ENCODE results near the gene DIDO1. TPM values are rescaled to one million over a fixed set of nuclear protein-coding genes. Genes with fewer than 3 reads are reported as not detected.

DIDO1 gene
- total and polyA plus RNA-seq, 12 donors = 19.0 to 51.3 (median 37.3) TPM

DNA sequence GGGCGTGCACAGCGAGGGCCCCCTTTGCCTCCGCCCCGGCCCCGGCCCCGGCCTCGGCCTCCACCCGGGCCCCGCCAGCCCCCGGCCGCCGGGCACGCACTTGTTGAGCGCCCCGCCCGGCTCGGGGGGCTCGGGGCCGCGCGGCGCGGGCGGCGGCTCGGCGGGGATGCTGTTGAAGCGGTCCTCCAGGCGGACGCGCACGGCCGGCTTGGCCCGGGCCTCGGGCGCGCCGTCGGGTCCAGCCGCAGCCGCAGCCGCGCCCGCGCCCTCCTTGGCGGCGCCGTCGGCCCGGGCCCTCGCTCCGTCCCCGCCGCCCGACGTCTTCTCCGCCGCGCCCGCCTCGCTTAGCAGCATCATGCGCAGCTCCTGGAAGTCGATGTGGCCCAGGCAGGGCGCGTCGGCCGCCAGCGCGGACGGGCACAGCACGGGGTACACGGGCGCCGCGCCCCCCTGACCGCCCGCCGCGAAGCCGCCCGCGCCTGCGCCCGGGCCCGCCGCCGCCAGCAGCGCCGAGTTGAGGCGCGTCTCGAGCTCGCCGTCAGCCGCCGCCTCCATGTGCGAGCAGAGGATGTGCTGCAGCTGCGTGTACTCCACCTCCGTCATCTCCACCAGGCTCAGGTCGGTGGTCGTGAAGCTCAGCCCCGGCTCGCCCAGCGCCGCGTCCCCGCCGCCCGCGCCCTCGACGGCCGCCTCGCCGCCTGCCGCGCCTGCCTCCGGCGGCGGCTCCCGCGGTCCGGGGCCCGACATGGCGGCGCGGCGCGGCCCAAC, 65.2 kb downstream of the DIDO1 start:
- no peaks in the 10 kb centered on the region for H3K36me3 ChIP-seq (replicated peaks in 1 of 2)
- H3K4me1 ChIP-seq (replicated peaks in 1 of 2) = peaks cover 0 to 10% of the 10 kb centered on the region in 2 donors
- TF ChIP-seq, protein P1, sequence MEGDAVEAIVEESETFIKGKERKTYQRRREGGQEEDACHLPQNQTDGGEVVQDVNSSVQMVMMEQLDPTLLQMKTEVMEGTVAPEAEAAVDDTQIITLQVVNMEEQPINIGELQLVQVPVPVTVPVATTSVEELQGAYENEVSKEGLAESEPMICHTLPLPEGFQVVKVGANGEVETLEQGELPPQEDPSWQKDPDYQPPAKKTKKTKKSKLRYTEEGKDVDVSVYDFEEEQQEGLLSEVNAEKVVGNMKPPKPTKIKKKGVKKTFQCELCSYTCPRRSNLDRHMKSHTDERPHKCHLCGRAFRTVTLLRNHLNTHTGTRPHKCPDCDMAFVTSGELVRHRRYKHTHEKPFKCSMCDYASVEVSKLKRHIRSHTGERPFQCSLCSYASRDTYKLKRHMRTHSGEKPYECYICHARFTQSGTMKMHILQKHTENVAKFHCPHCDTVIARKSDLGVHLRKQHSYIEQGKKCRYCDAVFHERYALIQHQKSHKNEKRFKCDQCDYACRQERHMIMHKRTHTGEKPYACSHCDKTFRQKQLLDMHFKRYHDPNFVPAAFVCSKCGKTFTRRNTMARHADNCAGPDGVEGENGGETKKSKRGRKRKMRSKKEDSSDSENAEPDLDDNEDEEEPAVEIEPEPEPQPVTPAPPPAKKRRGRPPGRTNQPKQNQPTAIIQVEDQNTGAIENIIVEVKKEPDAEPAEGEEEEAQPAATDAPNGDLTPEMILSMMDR (IDR thresholded peaks at IDR 0.05) = peak in 1 of 6 experiments; percentile 5
- no peak for TF ChIP-seq POLR2A (IDR thresholded peaks at IDR 0.05)
- intact Hi-C loops (cut with DNase I) = no loop called here
- H3K27me3 ChIP-seq = no peaks in the 10 kb centered on the region
- H3K27ac ChIP-seq = peak overlapping the region in 1 of 5 donors; percentile 61
- peak in 2 of 7 donors; percentile 26 to 32 for DNase-seq
- no peaks in the 10 kb centered on the region for H3K9me3 ChIP-seq (replicated peaks in 1 of 3)
- peak overlapping the region in 1 of 4 donors; percentile 65 for H3K4me3 ChIP-seq
- WGBS, 4 donors = 1% methylated on average over 105 to 129 of the region's 129 CpGs; no CpG with 5 or more reads in 2 of the 4 donors

DNA sequence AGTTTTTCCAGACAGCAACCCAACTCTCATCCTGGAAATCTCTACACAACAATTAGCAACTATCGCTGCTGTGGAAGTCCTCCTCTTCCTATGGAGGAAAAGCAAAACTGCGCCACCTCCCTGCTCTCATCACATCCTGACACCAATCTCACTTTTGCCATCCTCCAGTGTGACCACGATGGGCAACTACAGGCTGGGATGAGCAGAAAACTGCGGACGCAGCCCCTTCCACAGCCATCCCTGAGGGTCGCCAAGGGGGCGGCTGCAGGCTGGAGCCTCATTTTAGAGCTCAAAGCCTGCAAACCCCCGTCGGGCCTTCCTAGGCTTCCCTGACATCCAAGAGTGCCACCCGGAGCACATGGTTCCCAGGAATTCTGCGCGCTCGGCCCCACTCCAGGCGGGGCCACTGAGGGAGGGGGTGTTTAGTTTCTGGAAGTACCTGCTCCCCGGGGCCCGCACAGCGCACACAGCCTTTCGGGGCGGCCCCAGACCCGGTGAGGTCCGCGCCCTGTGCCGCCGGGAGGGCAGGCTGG, 65.8 kb downstream of the DIDO1 start:
- TF ChIP-seq, protein P1 (IDR thresholded peaks at IDR 0.05) = no peak
- TF ChIP-seq POLR2A (IDR thresholded peaks at IDR 0.05) = no peak
- peak in 1 of 7 donors; percentile 16 for DNase-seq
- H3K27ac ChIP-seq = no peak overlapping the region
- H3K27me3 ChIP-seq = no peaks in the 10 kb centered on the region
- peaks cover 0 to 10% of the 10 kb centered on the region in 2 donors for H3K4me1 ChIP-seq (replicated peaks in 1 of 2)
- intact Hi-C loops (cut with DNase I) = no loop called here
- WGBS, 4 donors = 26 to 52% (median 41%) methylated on average over 3 to 24 of the region's 24 CpGs
- no peaks in the 10 kb centered on the region for H3K9me3 ChIP-seq (replicated peaks in 1 of 3)
- peak overlapping the region in 1 of 4 donors; percentile 65 for H3K4me3 ChIP-seq
- H3K36me3 ChIP-seq (replicated peaks in 1 of 2) = no peaks in the 10 kb centered on the region

DNA sequence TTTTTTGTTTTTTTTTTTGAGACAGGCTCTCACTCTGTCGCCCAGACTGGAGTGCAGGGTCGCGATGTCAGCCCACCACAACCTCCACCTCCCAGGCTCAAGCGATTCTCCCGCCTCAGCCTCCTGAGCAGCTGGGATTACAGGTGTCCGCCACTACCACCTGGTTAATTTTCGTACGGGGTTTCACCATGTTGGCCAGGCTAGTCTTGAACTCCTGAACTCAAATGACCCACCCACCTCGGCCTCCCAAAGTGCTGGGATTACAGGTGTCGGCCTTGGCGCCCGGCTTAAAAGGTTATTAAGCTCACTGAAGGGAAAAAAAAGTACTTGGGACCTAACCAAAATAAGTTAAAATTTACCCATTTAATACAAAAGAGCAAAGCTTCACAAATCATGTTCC, 66.6 kb downstream of the DIDO1 start:
- intact Hi-C loops (cut with DNase I) = no loop called here
- Histone ChIP-seq H3K4me1 (replicated peaks in 1 of 2) (peaks cover 0 to 10% of the 10 kb centered on the region in 2 donors), H3K27me3 (no peaks in the 10 kb centered on the region), H3K27ac (no peak overlapping the region), H3K4me3 (no peak overlapping the region), H3K9me3 (replicated peaks in 1 of 3) (no peaks in the 10 kb centered on the region), H3K36me3 (replicated peaks in 1 of 2) (no peaks in the 10 kb centered on the region)
- DNase-seq = peak in 1 of 7 donors; percentile 11
- TF ChIP-seq, protein P1 (IDR thresholded peaks at IDR 0.05) = no peak
- no peak for TF ChIP-seq POLR2A (IDR thresholded peaks at IDR 0.05)
- WGBS, 4 donors = 93 to 96% (median 95%) methylated on average over 12 of the region's 12 CpGs

DNA sequence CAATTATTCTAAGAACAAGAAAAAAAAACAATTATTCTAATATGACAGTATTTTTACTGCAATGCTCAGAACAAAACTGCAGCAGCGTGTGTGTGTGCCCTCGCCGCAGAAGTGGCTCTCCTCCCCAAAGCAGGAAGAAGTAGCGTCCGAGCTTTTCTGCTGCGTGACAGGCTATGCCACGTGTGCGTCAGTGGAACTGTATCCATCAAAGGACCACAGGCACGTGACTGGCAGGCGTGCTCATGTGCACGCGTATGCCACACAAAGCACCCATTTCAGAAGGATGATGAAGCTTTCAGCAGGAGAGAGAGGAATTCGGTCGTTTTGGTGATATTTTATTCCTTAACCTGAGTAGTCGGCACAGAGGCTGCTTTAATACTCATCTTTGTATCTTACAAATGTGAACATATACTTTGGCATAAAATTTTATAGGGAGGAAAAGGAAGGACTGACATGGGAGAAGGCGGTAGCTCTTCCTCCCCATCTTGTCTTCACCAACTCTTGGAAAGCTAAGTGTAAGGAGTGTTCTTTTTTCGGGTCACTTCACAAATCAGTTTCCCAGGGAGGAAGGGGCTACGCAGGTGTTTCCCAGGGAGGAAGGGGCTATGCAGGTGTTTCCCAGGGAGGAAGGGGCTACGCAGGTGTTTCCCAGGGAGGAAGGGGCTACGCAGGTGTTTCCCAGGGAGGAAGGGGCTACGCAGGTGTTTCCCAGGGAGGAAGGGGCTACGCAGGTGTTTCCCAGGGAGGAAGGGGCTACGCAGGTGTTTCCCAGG, 68.1 kb downstream of the DIDO1 start:
- DNase-seq = peak in 1 of 7 donors; percentile 9
- 87 to 94% (median 90%) methylated on average over 18 to 19 of the region's 23 CpGs for WGBS, 4 donors
- Histone ChIP-seq H3K4me3 (no peak overlapping the region), H3K27me3 (no peaks in the 10 kb centered on the region), H3K4me1 (replicated peaks in 1 of 2) (peaks cover 0 to 10% of the 10 kb centered on the region in 2 donors), H3K27ac (no peak overlapping the region), H3K9me3 (replicated peaks in 1 of 3) (no peaks in the 10 kb centered on the region), H3K36me3 (replicated peaks in 1 of 2) (no peaks in the 10 kb centered on the region)
- TF ChIP-seq POLR2A (IDR thresholded peaks at IDR 0.05) = no peak
- TF ChIP-seq, protein P1 (IDR thresholded peaks at IDR 0.05) = no peak
- intact Hi-C loops (cut with DNase I) = no loop called here
